K562 (cell line): ENCODE data around the gene MYL12B. TPM values are rescaled to one million over a fixed set of nuclear protein-coding genes. Genes with fewer than 3 reads are reported as not detected.

Source experiments
- BMI1 ChIP-seq: fragments of 150-350 bp; IDR thresholded peaks from 2 replicates; pipeline ENCODE4 v1.6.1; 2014; ENCODE audit warnings: low read length
- LEF1 ChIP-seq: fragments of 450-650 bp; IDR thresholded peaks from 2 replicates; pipeline ENCODE4 v1.6.1; 2016; ENCODE audit warnings: mild to moderate bottlenecking
- MAFG ChIP-seq: fragments of 450-650 bp; conservative IDR thresholded peaks from 2 replicates; pipeline ENCODE4 v1.6.1; 2016; ENCODE audit warnings: missing genetic modification characterization, missing compliant biosample characterization
- PHF8 ChIP-seq: fragments of 200-600 bp; sonication (generic); IDR thresholded peaks from 2 replicates; pipeline ENCODE4 v1.6.1; 2012; ENCODE audit warnings: mixed run types, mild to moderate bottlenecking, inconsistent platforms, low read length, moderate library complexity, borderline replicate concordance
- RAD51 ChIP-seq: fragments of 450-650 bp; IDR thresholded peaks from 2 replicates; pipeline ENCODE4 v1.7.1; 2016; ENCODE audit warnings: low read depth, mild to moderate bottlenecking, borderline replicate concordance
- RBM15 ChIP-seq: fragments of 200-400 bp; formaldehyde crosslinking; IDR thresholded peaks from 2 replicates; pipeline ENCODE4 v1.6.1; 2018; ENCODE audit warnings: mild to moderate bottlenecking, low read length, moderate library complexity; ENCODE audit not compliant: insufficient read depth
- SOX6 ChIP-seq: fragments of 450-650 bp; IDR thresholded peaks from 2 replicates; pipeline ENCODE4 v1.6.1; 2014; ENCODE audit warnings: mild to moderate bottlenecking
- SP2 ChIP-seq: IDR thresholded peaks from 2 replicates; pipeline ENCODE4 v1.6.1; 2011; ENCODE audit warnings: mild to moderate bottlenecking, low read depth, low read length, moderate library complexity; ENCODE audit not compliant: poor library complexity, severe bottlenecking; ENCODE audit errors: extremely low read depth
- TFAM ChIP-seq: fragments of 250-450 bp; sonication (Bioruptor Pico); conservative IDR thresholded peaks from 2 replicates; pipeline ENCODE4 v1.5.0; 2021; ENCODE audit warnings: mild to moderate bottlenecking, moderate library complexity
- ZC3H11A ChIP-seq: IDR thresholded peaks from 2 replicates; pipeline ENCODE4 v1.6.1; 2012; ENCODE audit warnings: low read depth, low read length, improper control_type of control experiment
- ZNF408 ChIP-seq: fragments of 250-450 bp; sonication (Bioruptor Pico); IDR thresholded peaks from 2 replicates; pipeline ENCODE4 v1.4.0; 2020; ENCODE audit warnings: low read depth, mild to moderate bottlenecking, moderate library complexity
- polyA plus RNA-seq, 8 experiments: library from polyadenylated mRNA; depleted of rRNA in 4 of 8; stranded (reverse) in 5 of 8; unstranded in 3 of 8; fragments of >200 nt; fragmentation: Nextera tagmentation in 2 of 8; fragmentation: Illumina TruSeq in 1 of 8; extraction: Ambion mirVana in 2 of 8; extraction: Trizol in 1 of 8; gene quantifications; 2 replicates each; pipeline versions ENCODE4 v1.2.1 to v1.2.3, GENCODE V29; 2011 to 2014; ENCODE audit warnings: inconsistent platforms in 1 of 8, missing spikeins in 1 of 8
- total RNA-seq, 7 experiments: library from RNA; depleted of rRNA in 6 of 7; stranded (reverse); fragments of >200 nt in 6 of 7; fragmentation: Illumina TruSeq in 2 of 7; extraction: Trizol in 2 of 7; gene quantifications; 2 replicates each; pipeline versions ENCODE4 v1.2.1 to v1.2.3, GENCODE V29; 2011 to 2021; ENCODE audit warnings: low replicate concordance in 1 of 7
- TF ChIP-seq, protein P1 (sequence below): sonication (generic); formaldehyde crosslinking; IDR thresholded peaks from 2 replicates; pipeline ENCODE4 v1.4.0; 2020; ENCODE audit warnings: mild to moderate bottlenecking, missing genetic modification reagents

The MYL12B gene
- total and polyA plus RNA-seq, 9 of the 15 experiments (the other 6 are each of a cell fraction or from before 2014, with no cell fraction given) = 220 to 995 (median 463) TPM

DNA sequence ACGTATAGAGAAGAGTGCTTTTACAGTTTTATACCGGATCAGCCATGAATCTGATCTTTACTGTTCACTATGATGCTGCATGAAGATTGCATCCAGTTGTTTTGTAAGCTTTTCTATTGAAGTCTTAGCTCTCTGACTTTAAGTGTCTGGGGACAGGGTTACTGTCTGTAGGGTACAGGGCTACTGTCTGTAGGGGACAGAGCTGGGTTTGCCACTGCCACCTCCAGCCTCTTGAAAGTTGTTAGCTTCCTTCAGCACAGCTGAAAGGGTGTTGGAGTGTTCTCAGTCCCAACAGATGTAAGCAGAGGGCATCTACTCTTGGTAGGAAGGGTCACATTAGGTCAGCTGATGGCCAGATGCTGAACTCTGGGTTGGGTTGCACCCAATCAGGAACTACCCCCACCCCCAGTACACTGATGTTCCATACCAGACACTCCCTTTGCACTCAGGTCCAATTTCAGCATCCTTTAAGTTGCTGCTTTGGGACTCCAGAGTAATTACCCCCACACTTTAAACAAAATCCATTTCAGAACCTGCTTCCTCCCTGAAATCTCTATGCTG is 58.0 kb downstream of the MYL12B start (continued):
- TF ChIP-seq, protein P1, sequence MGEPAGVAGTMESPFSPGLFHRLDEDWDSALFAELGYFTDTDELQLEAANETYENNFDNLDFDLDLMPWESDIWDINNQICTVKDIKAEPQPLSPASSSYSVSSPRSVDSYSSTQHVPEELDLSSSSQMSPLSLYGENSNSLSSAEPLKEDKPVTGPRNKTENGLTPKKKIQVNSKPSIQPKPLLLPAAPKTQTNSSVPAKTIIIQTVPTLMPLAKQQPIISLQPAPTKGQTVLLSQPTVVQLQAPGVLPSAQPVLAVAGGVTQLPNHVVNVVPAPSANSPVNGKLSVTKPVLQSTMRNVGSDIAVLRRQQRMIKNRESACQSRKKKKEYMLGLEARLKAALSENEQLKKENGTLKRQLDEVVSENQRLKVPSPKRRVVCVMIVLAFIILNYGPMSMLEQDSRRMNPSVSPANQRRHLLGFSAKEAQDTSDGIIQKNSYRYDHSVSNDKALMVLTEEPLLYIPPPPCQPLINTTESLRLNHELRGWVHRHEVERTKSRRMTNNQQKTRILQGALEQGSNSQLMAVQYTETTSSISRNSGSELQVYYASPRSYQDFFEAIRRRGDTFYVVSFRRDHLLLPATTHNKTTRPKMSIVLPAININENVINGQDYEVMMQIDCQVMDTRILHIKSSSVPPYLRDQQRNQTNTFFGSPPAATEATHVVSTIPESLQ (CRISPR knock-in tag) = no peak
- TF ChIP-seq MAFG (tag) (no peak), RBM15 (no peak), LEF1 (no peak), BMI1 (no peak), SOX6 (no peak), TFAM (no peak), RAD51 (no peak), ZC3H11A (no peak), PHF8 (no peak), SP2 (no peak), ZNF408 (no peak)
